Measurements from ENCODE around the gene CCDC146.

GRCh38 chr7:77320137-77320536 lies 197.7 kb downstream of the CCDC146 start:
- TF ChIP-seq CTCF (conservative IDR thresholded peaks at IDR 0.05; ENCODE audit: low read depth, low read length) (no peak), EZH2 (IDR thresholded peaks at IDR 0.05; ENCODE audit: low read length, unreplicated experiment) (no peak), EZH2phosphoT487 (IDR thresholded peaks at IDR 0.05; ENCODE audit: borderline replicate concordance, low read length) (no peak)
